Psoas muscle (tissue), 8 donors: ENCODE measurements around the gene IGFBP6. TPM values are rescaled to one million over a fixed set of nuclear protein-coding genes. Genes with fewer than 3 reads are reported as not detected.

Experiments used
- ATAC-seq, 4 donors: fragments of 200-7000 bp; cut with Tn5 transposase; one replicate each; pipeline ENCODE4 v1.9.1; 2020; ENCODE audit warnings: moderate library complexity in 3 of 4, mild to moderate bottlenecking in 2 of 4
- DNase-seq, 2 donors: peaks; one replicate each; pipeline ENCODE4 v3.0.0-alpha.2; 2020
- H3K27ac ChIP-seq: fragments of 200-600 bp; one replicate; pipeline ENCODE4 v1.8.0; 2022
- H3K27me3 ChIP-seq, 3 donors: fragments of 200-600 bp in 1 of 3; one replicate each; pipeline versions ENCODE4 v1.6.1 to v1.8.0; 2013 to 2022; ENCODE audit warnings: low read length in 2 of 3, mild to moderate bottlenecking in 2 of 3, moderate library complexity in 1 of 3; ENCODE audit not compliant: insufficient read depth in 3 of 3
- H3K36me3 ChIP-seq, 2 donors: fragments of 200-600 bp in 1 of 2; one replicate each; pipeline versions ENCODE4 v1.6.1 to v1.8.0; 2013 to 2022; ENCODE audit warnings: low read depth in 1 of 2, mild to moderate bottlenecking in 1 of 2, moderate library complexity in 1 of 2; ENCODE audit not compliant: insufficient read depth in 1 of 2
- H3K4me1 ChIP-seq: fragments of 200-600 bp; one replicate; pipeline ENCODE4 v1.8.0; 2022
- H3K4me3 ChIP-seq: fragments of 200-600 bp; one replicate; pipeline ENCODE4 v1.8.0; 2022; ENCODE audit warnings: mild to moderate bottlenecking
- H3K9me3 ChIP-seq: fragments of 200-600 bp; one replicate; pipeline ENCODE4 v1.8.0; 2022
- CTCF ChIP-seq: fragments of 200-600 bp; IDR thresholded peaks from one replicate; pipeline ENCODE4 v1.8.0; 2022; ENCODE audit warnings: antibody characterized with exemption
- WGBS, 3 donors: extraction: QIAGEN DNeasy Blood & Tissue Kit; methylation state at CpG; one replicate each; pipeline versions ENCODE4 v1.1.6 to v1.1.7; 2013; 5-methylcytosine and 5-hydroxymethylcytosine counted together
- intact Hi-C, 2 donors: fragments of 100-400 bp; cut with DNase I; formaldehyde crosslinking; loops; one replicate each; pipeline versions ENCODE4 v1.11.0 to v1.14.2; 2022
- polyA plus RNA-seq, 3 donors: library from polyadenylated mRNA; stranded (reverse); fragments of 200-250 nt; gene quantifications; one replicate each; pipeline ENCODE4 v1.2.3, GENCODE V29; 2013
- total RNA-seq, 4 donors: library from RNA; stranded (reverse); fragmentation: NEBNext Ultra II Directional in 2 of 4; extraction: Animal tissue kit (Norgen Biotek cat#: 25700) in 2 of 4; gene quantifications; one replicate each; pipeline versions ENCODE4 v1.2.1 to v1.2.4, GENCODE V29; 2021 to 2023
- donor health status: healthy with polysubstance abuse.
- donor health status: DM: no; HTN: no; CAD: no; lungs with moderate emphysema.
- donor health status: Bipolar disorder and iron deficiency.
- donor health status: healthy.
- donor health status: DM: yes; HTN: yes; CAD: no.
- donor health status: DM: no; HTN: no; CAD: no.
- donor health status: DM: no; HTN: no; CAD: no.
- donor health status: DM: yes; HTN: yes; CAD: no.

Gene IGFBP6
- total and polyA plus RNA-seq, 7 donors = 6.4 to 27.0 (median 21.3) TPM

- ATAC-seq (no peak), DNase-seq (no peak)
- Histone ChIP-seq H3K4me3 (no peak overlapping the region), H3K9me3 (no peaks in the 10 kb centered on the region), H3K36me3 (no peaks in the 10 kb centered on the region), H3K27ac (no peak overlapping the region), H3K27me3 (no peaks in the 10 kb centered on the region), H3K4me1 (peaks cover 5% of the 10 kb centered on the region)
- TF ChIP-seq CTCF = no peak
- 84 to 85% (median 85%) methylated on average over 13 of the region's 13 CpGs for WGBS, 3 donors
- intact Hi-C loops = no loop called here
Measured at GRCh38 chr12:53100466-53101151, 3.1 kb downstream of the IGFBP6 start.

GRCh38 chr12:53101266-53101665 lies 3.8 kb downstream of the IGFBP6 start:
- Histone ChIP-seq H3K9me3 (no peaks in the 10 kb centered on the region), H3K4me1 (peaks cover 5% of the 10 kb centered on the region), H3K36me3 (no peaks in the 10 kb centered on the region), H3K27ac (no peak overlapping the region), H3K4me3 (no peak overlapping the region), H3K27me3 (no peaks in the 10 kb centered on the region)
- intact Hi-C loops = no loop called here
- no peak for ATAC-seq
- TF ChIP-seq CTCF = no peak
- DNase-seq = no peak
- 79 to 84% (median 82%) methylated on average over 7 of the region's 7 CpGs for WGBS, 3 donors

GRCh38 chr12:53101931-53102781 lies 4.7 kb downstream of the IGFBP6 start:
- no peak for TF ChIP-seq CTCF
- intact Hi-C loops = no loop called here
- Histone ChIP-seq H3K36me3 (no peaks in the 10 kb centered on the region), H3K27ac (no peak overlapping the region), H3K4me1 (peaks cover 3% of the 10 kb centered on the region), H3K27me3 (no peaks in the 10 kb centered on the region), H3K9me3 (no peaks in the 10 kb centered on the region), H3K4me3 (no peak overlapping the region)
- DNase-seq = no peak
- ATAC-seq = no peak
- 80 to 86% (median 81%) methylated on average over 12 of the region's 12 CpGs for WGBS, 3 donors

GRCh38 chr12:53102883-53103807 lies 5.7 kb downstream of the IGFBP6 start, which contains the start of gene SOAT2:
Gene SOAT2, plus strand, starts transcription at chr12:53103486. Its CDS starts 92 bp downstream, at chr12:53103578.
- no peaks in the 10 kb centered on the region for H3K9me3 ChIP-seq
- 83 to 86% (median 85%) methylated on average over 23 of the region's 23 CpGs for WGBS, 3 donors
- no peak for ATAC-seq
- no peak for DNase-seq
- intact Hi-C loops = no loop called here
- H3K27me3 ChIP-seq = no peaks in the 10 kb centered on the region
- no peaks in the 10 kb centered on the region for H3K4me1 ChIP-seq
- no peak for TF ChIP-seq CTCF
- no peaks in the 10 kb centered on the region for H3K36me3 ChIP-seq
- H3K4me3 ChIP-seq = no peak within 1 kb of the TSS
- no peak within 1 kb of the TSS for H3K27ac ChIP-seq
